ENCODE data around the gene LDLRAD4.

Gene LDLRAD4

GRCh38 chr18:13399511-13399910 is 181.0 kb downstream of the LDLRAD4 start:
- in situ Hi-C loops (cut with MboI; ENCODE audit: low sequenced_read_pairs, unreplicated experiment), result no loop called here
- no peak for DNase-seq (ENCODE audit: low spot score)
- TF ChIP-seq CTCF (IDR thresholded peaks at IDR 0.05; ENCODE audit: borderline replicate concordance, control extremely low read depth, extremely low read depth, insufficient read depth, missing control alignments), result no peak

GRCh38 chr18:13400636-13401315 is 182.2 kb downstream of the LDLRAD4 start:
- TF ChIP-seq CTCF (IDR thresholded peaks at IDR 0.05; ENCODE audit: borderline replicate concordance, control extremely low read depth, extremely low read depth, insufficient read depth, missing control alignments), result no peak
- in situ Hi-C loops (cut with MboI; ENCODE audit: low sequenced_read_pairs, unreplicated experiment), result no loop called here
- DNase-seq (ENCODE audit: low spot score), result no peak

GRCh38 chr18:13401404-13401803 is 182.8 kb downstream of the LDLRAD4 start:
- in situ Hi-C loops (cut with MboI; ENCODE audit: low sequenced_read_pairs, unreplicated experiment), result no loop called here
- DNase-seq (ENCODE audit: low spot score), result no peak
- no peak for TF ChIP-seq CTCF (IDR thresholded peaks at IDR 0.05; ENCODE audit: borderline replicate concordance, control extremely low read depth, extremely low read depth, insufficient read depth, missing control alignments)

GRCh38 chr18:13401826-13402225 is 183.3 kb downstream of the LDLRAD4 start:
- TF ChIP-seq CTCF (IDR thresholded peaks at IDR 0.05; ENCODE audit: borderline replicate concordance, control extremely low read depth, extremely low read depth, insufficient read depth, missing control alignments), result no peak
- no peak for DNase-seq (ENCODE audit: low spot score)
- in situ Hi-C loops (cut with MboI; ENCODE audit: low sequenced_read_pairs, unreplicated experiment), result no loop called here

- no peak for TF ChIP-seq CTCF (IDR thresholded peaks at IDR 0.05; ENCODE audit: borderline replicate concordance, control extremely low read depth, extremely low read depth, insufficient read depth, missing control alignments)
- in situ Hi-C loops (cut with MboI; ENCODE audit: low sequenced_read_pairs, unreplicated experiment), result no loop called here
- DNase-seq (ENCODE audit: low spot score), result no peak
These were observed 185.4 kb downstream of the LDLRAD4 start for GRCh38 chr18:13403786-13404549.

- in situ Hi-C loops (cut with MboI; ENCODE audit: low sequenced_read_pairs, unreplicated experiment), result no loop called here
- DNase-seq (ENCODE audit: low spot score), result no peak
- no peak for TF ChIP-seq CTCF (IDR thresholded peaks at IDR 0.05; ENCODE audit: borderline replicate concordance, control extremely low read depth, extremely low read depth, insufficient read depth, missing control alignments)
These were observed 186.9 kb downstream of the LDLRAD4 start for GRCh38 chr18:13405305-13406038.

Measured in GM13976 (cell line).